GM18511 (cell line): Measurements from ENCODE around the gene TRAF3.
"Not testable (repeated sequence)": the region's sequence is repeated elsewhere in the genome, so short reads cannot be mapped to it uniquely, and the experiment has no call there.

ENCODE experiments used
- ATAC-seq: cut with Tn5 transposase; IDR thresholded peaks from one replicate; pipeline ENCODE4 v1.9.1; 2021; ENCODE audit warnings: mild to moderate bottlenecking, moderate library complexity; ENCODE audit not compliant: unreplicated experiment

TRAF3 gene

DNA sequence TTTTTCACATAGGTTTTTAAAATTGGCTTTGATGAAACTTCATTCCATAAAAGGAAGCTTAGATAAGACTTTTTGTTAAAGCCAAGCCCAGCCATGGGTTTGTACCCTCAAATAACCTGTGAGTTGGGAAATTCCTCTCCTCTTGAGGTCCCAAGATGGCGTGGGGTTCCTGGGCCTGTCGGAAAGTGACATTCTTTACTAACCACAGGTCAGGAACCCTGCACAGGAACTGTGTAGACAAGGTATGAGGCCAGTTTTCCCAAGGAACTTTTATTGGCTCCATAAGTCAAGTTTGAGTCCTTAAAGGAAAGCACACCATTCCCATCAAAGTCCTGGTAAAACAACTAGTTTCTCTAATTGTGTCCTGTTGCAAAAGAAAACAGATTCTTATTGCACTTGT lies 80.2 kb downstream of the TRAF3 start:
- ATAC-seq, result no peak

GRCh38 chr14:102859911-102860310 lies 82.7 kb downstream of the TRAF3 start:
- no peak for ATAC-seq

- no peak for ATAC-seq
These were observed 85.0 kb downstream of the TRAF3 start for GRCh38 chr14:102862154-102862773.

- no peak for ATAC-seq
These were observed 86.1 kb downstream of the TRAF3 start for GRCh38 chr14:102863381-102863780.

- ATAC-seq, result not testable (repeated sequence)
These were observed 88.7 kb downstream of the TRAF3 start for GRCh38 chr14:102865916-102866315.

GRCh38 chr14:102866982-102867761 lies 89.9 kb downstream of the TRAF3 start:
- no peak for ATAC-seq

DNA sequence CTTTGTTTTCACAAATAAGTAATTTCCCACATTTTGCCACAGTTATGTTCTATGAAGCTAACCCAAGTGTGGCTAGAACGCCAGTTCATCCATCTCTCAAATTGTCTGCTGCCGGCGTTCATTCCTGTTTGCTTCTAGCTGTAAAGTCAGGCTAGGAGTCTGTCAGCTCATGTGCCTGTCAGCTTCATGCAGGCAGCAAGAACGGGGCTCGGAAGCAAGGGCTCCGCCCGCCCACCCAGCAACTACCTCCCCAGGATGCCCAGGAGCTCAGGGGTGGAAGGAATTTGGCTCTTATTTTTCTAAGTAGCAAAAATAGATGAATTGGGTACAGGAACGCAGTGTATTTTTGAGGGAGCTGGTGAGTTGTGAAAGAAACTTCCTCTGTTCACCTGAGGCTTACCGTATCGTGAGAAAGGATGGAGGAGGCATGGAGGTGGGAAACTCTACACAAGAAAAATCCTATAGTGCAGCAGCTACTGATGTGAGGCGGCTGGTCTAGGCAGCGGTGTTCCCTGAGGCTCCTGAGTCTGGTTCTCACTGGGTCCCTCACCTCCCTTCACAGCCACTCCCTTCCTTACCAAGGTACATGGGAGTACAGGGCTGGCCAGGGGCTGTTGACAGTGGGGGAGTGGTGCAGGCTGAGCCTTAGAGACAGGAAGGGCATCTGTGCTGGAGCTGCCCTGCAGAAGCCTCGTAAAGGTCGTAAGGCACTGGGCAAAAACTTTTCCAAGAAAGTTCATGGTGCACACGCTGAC lies 90.8 kb downstream of the TRAF3 start:
- no peak for ATAC-seq

DNA sequence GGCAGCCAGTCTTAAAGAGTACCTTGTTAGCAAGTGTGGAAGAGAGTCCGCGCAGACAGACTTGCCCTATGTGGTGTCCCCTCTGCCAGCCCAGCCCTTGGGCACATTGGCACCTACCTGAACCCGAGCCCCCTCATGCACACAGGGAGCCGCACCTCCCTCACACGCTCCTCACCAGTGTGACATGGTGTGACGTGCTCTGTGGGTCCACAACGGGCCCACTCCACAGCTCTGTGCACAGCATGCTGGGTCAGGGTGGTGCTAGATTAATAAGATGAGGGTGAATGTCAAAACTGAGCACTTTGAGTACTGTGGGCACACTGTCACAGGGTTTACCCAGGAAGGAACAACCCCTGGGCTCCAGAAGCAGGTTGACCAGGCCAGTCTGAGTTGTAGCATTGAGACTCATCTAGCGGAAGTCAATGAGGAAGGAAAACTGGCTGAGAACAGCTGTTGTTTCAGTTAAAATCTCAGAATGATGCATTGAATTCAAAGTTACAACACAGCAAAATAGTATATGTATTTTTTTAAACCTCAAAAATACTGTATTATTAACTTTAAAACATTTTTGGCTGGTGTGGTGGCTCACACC lies 91.8 kb downstream of the TRAF3 start:
- ATAC-seq, result no peak

DNA sequence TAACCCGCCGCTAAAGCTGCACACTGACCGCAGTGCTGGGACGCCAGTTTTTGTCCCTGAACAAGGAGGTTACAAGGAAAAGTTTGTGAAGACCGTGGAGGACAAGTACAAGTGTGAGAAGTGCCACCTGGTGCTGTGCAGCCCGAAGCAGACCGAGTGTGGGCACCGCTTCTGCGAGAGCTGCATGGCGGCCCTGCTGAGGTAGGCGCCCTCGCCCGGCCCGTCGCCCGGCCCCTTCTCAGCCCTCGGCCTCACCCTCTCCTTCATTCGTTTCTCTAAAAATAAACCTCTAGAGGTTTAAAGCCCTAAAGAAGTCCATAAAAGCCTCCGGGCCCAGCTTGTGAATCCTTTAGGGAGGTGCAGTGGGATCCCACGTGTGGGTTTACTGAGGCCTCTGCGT lies 93.0 kb downstream of the TRAF3 start:
- ATAC-seq, result no peak

GRCh38 chr14:102870994-102871831 lies 94.0 kb downstream of the TRAF3 start:
- ATAC-seq, result no peak

- no peak for ATAC-seq
These were observed 94.8 kb downstream of the TRAF3 start for GRCh38 chr14:102872020-102872419.

DNA sequence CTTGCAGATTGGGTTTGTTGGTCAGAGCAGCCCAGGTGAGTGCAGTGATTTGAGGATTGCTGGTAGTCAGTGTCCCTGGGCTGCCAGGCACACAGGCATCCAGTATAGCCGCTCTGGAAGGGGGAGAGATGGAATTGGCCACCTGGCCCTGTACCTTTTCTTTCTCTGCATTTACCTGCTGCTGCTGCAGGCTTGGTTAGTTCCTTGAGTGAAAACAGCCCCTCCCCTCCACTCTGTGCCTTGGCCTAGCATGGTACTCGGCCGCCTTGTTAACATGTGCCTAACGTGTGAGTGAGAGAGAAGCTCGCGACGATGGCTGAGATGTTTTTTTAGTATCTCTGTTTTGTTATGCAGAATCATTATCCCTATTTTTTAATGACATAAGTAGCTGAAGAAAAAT lies 95.9 kb downstream of the TRAF3 start:
- no peak for ATAC-seq

DNA sequence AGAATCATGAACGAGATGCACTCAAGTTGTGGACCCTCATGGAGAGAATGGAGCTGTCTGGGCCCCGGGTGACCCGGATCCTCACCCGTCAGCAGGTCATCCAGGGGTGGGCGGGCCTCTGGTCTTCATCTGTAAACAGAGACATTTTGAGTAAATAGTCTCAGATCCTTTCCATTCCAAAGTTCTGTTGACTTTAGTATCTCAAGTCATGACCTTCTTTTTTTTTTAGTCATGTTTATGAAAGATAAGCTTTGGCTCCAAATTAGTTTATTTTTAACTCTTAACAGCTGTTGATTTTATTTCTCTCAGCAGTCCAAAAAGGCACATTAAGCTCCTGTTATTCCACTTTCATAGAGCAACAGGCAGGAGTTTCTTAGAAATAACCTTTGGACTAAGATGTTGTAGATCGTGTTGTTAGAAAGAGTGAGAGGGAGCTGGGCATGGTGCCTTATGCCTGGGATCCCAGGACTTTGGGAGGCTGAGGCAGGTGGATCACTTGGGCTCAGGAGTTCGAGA lies 96.4 kb downstream of the TRAF3 start:
- ATAC-seq, result no peak

DNA sequence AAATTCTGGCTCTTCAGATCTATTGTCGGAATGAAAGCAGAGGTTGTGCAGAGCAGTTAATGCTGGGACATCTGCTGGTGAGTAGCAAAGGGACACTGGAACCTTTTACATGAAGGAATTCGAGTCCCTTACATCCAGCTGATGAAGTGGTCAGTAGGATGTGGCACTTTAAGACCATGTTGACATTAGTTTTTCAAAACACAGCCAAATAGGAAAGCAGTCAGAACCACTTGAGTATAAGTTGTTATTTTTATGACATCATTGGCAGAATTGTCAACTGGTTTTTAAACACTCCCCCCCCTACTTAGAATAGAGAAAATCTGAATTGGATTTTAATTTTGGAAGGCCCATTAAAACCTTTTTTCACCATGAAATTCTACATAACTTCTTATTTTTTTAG lies 98.4 kb downstream of the TRAF3 start:
- no peak for ATAC-seq

- not testable (repeated sequence) for ATAC-seq
These were observed 100.3 kb downstream of the TRAF3 start for GRCh38 chr14:102877511-102877910.

GRCh38 chr14:102878174-102878969 lies 101.1 kb downstream of the TRAF3 start:
- no peak for ATAC-seq

DNA sequence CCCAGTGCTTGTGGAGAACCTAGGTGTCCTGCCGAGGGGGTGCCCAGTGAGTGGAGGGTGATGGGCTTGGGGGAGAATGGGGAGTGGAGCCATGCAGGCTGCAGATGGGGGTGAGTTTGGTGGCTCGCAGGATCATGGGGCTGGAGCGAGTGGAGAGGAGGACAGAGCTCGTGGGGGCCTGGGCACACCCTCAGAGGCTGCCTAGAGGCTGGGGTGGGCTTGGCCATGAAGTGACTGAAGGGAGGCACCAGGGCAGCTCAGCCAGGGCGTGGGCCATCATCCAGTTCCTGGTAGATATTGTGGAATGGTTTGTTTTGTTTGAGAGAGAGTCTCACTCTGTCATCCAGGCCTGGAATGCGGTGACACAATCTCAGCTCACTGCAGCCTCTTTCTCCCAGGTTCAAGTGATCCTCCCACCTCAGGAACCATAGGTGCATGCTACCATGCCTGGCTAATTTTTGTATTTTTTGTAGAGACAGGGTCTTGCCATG lies 101.8 kb downstream of the TRAF3 start:
- ATAC-seq, result no peak

GRCh38 chr14:102882226-102882906 lies 105.1 kb downstream of the TRAF3 start:
- no peak for ATAC-seq

- no peak for ATAC-seq
These were observed 105.9 kb downstream of the TRAF3 start for GRCh38 chr14:102883089-102883541.
